H1 (cell line): Measurements from ENCODE around the gene SEMA3F.

Experiments
- CTCF ChIP-seq, 3 experiments: IDR thresholded peaks; 1 replicate in 2 of 3; 2 replicates in 1 of 3; pipeline versions ENCODE4 v1.5.1 to v1.6.1; 2011; ENCODE audit warnings: low read length in 3 of 3, mild to moderate bottlenecking in 3 of 3, inconsistent platforms in 2 of 3, low read depth in 1 of 3, moderate library complexity in 1 of 3; ENCODE audit not compliant: insufficient read depth in 1 of 3; ENCODE audit errors: control extremely low read depth in 1 of 3
- EZH2 ChIP-seq: fragments of 200-600 bp; sonication (generic); IDR thresholded peaks from 2 replicates; pipeline ENCODE4 v1.7.1; 2012; ENCODE audit warnings: low read depth, mild to moderate bottlenecking, moderate library complexity, low read length, inconsistent platforms; ENCODE audit not compliant: severe bottlenecking
- JUN ChIP-seq: IDR thresholded peaks from 2 replicates; pipeline ENCODE4 v1.6.1; 2011; ENCODE audit warnings: low read depth, mild to moderate bottlenecking, improper control_type of control experiment, low read length
- JUND ChIP-seq: IDR thresholded peaks from 2 replicates; pipeline ENCODE4 v1.6.1; 2011; ENCODE audit warnings: mild to moderate bottlenecking, improper control_type of control experiment, low read length
- KDM4A ChIP-seq: IDR thresholded peaks from one replicate; pipeline ENCODE4 v1.7.1; 2012; ENCODE audit warnings: low read depth, mild to moderate bottlenecking, moderate library complexity, low read length, inconsistent platforms; ENCODE audit not compliant: severe bottlenecking
- POLR2A ChIP-seq, 2 experiments: IDR thresholded peaks; 1 replicate in 1 of 2; 2 replicates in 1 of 2; pipeline ENCODE4 v1.6.1; 2011; ENCODE audit warnings: low read depth in 2 of 2, low read length in 2 of 2, mild to moderate bottlenecking in 2 of 2; ENCODE audit errors: control extremely low read depth in 1 of 2
- TBP ChIP-seq: IDR thresholded peaks from 2 replicates; pipeline ENCODE4 v1.6.1; 2011; ENCODE audit warnings: low read depth, low read length, improper control_type of control experiment
- TCF12 ChIP-seq: IDR thresholded peaks from 2 replicates; pipeline ENCODE4 v1.6.1; 2011; ENCODE audit warnings: low read depth, mild to moderate bottlenecking, low read length
- USF2 ChIP-seq: IDR thresholded peaks from 2 replicates; pipeline ENCODE4 v1.6.1; 2011; ENCODE audit warnings: low read length, improper control_type of control experiment

GRCh38 chr3:50212971-50213370, 57.8 kb downstream of the SEMA3F start:
- TF ChIP-seq POLR2A (IDR thresholded peaks at IDR 0.05; ENCODE audit: control extremely low read depth in 1 of 2, low read depth in 2 of 2, low read length in 2 of 2) (no peak), CTCF (IDR thresholded peaks at IDR 0.05; ENCODE audit: control extremely low read depth in 1 of 3, insufficient read depth in 1 of 3, low read depth in 1 of 3, low read length in 3 of 3) (no peak), JUND (no peak), EZH2 (no peak), KDM4A (no peak), USF2 (no peak), TCF12 (no peak), TBP (no peak), JUN (no peak)
